ENCODE data around the gene PTEN.

Gene PTEN

GRCh38 chr10:87925570-87925969, 62.1 kb downstream of the PTEN start:
- no peak for DNase-seq

- DNase-seq, result no peak
Measured at GRCh38 chr10:87927091-87927490, 63.7 kb downstream of the PTEN start.

DNA sequence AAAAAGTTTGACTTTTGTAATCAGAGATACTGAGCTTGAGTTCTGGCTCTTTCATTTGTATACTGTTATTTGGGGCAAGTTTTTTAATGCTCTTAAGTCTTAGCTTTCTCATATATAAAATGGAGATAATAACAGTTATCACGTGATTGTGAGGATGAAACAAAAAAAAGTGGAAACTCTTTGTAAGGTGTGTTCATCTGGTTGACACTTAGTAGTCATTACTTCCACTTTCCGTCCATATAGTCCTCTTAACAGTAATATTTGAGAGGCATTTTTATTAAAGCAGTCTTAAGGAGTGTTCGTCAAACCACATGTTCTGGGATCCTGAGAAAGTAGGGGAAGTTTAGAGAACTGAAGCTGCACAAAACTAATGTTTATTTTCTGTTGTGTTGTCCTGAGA, 65.6 kb downstream of the PTEN start:
- no peak for DNase-seq

- no peak for DNase-seq
Measured at GRCh38 chr10:87930141-87930540, 66.7 kb downstream of the PTEN start.

- no peak for DNase-seq
Measured at GRCh38 chr10:87930934-87931835, 67.8 kb downstream of the PTEN start.

DNA sequence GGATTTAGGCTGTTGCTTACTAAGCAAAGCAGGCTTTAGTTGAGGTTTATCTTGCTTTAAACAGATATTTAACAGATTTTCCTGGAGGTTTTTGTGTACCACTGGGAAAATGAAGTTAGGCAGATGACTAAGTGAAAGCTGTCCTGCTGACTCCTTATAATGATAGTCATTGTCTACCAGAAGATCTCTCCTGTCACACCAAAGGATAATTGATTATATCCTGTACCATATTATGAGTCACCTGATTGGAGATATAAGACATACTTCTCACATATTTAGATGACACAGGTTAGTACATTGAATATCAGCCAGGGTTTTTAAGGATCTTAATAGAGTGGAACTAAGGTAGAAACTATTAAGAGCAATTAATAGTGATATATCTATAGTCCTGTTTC, 68.4 kb downstream of the PTEN start:
- DNase-seq, result no peak

- DNase-seq, result no peak
Measured at GRCh38 chr10:87935290-87936141, 72.1 kb downstream of the PTEN start.

- DNase-seq, result no peak
Measured at GRCh38 chr10:87940210-87940609, 76.8 kb downstream of the PTEN start.

DNA sequence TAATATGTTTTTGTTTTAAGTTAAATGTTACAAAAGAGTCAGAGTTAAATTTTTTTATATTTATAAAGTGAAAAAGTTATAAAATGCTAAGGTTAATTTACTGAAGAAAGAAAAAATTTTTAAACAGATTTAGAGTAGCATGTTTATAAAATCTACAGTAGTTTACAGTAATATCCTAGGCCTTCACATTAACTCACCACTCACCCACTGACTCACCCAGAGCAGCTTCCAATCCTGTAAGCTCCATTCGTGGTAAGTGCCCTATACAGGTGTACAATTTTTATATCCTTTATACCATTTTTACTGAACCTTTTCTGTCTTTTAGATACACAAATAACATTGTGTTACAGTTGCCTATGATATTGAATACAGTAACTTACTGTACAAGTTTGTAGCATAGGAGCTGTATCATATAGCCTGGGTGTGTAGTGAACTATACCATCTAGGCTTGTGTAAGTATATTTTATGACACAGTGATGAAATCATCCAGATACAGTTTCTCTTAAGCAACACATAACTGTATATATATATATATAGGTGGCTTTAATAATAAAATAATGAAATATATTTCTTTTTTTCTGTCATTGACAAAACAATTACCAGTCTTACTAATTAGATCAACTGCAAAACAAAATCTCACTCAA, 79.6 kb downstream of the PTEN start:
- DNase-seq, result no peak

- no peak for DNase-seq
Measured at GRCh38 chr10:87945984-87946383, 82.6 kb downstream of the PTEN start.

- no peak for DNase-seq
Measured at GRCh38 chr10:87952612-87953011, 89.2 kb downstream of the PTEN start.

GRCh38 chr10:87956055-87956454, 92.6 kb downstream of the PTEN start:
- DNase-seq, result no peak

DNA sequence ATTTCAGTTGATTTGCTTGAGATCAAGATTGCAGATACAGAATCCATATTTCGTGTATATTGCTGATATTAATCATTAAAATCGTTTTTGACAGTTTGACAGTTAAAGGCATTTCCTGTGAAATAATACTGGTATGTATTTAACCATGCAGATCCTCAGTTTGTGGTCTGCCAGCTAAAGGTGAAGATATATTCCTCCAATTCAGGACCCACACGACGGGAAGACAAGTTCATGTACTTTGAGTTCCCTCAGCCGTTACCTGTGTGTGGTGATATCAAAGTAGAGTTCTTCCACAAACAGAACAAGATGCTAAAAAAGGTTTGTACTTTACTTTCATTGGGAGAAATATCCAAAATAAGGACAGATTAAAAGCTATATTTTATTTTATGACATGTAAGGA, 94.3 kb downstream of the PTEN start:
- no peak for DNase-seq

DNA sequence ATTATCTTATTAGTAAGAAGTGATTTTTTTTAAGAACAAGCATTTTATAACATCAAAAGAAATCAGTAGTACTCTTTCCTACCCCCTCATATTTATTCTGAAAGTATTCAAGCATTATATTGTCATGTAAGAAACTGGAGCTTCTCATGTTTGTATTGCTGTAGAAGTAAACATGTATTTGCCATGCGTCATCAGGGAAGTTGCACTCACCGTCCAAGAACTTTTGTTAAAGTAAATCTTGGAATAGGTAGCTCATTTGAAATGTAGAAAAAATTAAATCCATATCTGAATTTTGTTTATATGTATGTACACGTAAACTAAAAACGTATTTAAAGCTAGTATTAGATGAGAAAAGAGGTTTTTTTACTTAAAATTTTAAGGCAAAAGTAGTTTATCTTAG, 96.8 kb downstream of the PTEN start:
- DNase-seq, result no peak

DNA sequence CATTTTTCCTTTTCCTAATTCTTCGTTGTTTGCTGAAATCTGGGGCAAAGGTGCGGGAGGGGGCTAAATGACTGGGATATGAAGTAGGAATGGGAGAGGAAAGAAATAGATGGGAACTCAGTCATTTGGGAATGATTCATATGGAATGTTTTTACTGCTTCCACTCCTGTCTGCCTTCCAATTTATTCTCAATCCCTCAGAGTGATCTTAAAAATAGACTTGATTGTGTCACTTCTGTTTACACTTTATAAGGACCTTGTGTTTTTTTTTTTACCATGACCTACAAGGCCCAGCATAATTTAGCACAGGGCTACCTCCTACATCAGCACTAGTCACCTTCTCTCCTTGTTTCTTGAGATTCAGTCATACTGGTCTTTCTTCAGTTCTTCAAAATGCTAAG, 97.9 kb downstream of the PTEN start:
- no peak for DNase-seq

DNA sequence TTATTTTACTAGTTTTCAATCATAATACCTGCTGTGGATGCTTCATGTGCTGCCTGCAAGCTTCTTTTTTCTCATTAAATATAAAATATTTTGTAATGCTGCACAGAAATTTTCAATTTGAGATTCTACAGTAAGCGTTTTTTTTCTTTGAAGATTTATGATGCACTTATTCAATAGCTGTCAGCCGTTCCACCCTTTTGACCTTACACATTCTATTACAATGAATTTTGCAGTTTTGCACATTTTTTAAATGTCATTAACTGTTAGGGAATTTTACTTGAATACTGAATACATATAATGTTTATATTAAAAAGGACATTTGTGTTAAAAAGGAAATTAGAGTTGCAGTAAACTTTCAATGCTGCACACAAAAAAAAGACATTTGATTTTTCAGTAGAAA, 103.0 kb downstream of the PTEN start:
- DNase-seq, result no peak

- DNase-seq, result no peak
Measured at GRCh38 chr10:87973635-87974034, 110.2 kb downstream of the PTEN start.

GRCh38 chr10:87974130-87974529, 110.7 kb downstream of the PTEN start:
- no peak for DNase-seq

- DNase-seq, result no peak
Measured at GRCh38 chr10:87974769-87975168, 111.3 kb downstream of the PTEN start.

GRCh38 chr10:87976101-87976743, 112.8 kb downstream of the PTEN start:
- DNase-seq, result no peak

GRCh38 chr10:87978166-87978565, 114.7 kb downstream of the PTEN start:
- no peak for DNase-seq

DNA sequence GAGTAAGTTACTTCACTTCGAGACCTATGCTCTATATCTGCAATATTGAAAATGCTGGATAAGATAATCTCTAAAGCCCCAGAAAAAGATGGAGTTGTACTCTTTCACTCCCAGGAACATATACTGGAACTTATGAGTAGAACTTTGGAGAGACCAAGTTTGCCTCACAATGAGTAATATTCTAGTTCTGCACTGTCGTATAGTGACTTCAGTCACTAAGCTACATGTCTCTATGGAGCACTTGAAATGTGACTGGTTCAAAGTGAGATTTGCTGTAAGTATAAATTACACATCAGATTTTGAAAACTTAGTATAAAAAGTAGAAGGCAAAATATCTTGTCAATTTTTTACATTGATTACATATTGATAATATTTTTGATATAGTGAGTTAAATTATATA, 116.4 kb downstream of the PTEN start:
- no peak for DNase-seq

- no peak for DNase-seq
Measured at GRCh38 chr10:87983716-87984115, 120.3 kb downstream of the PTEN start.
